IMR-90 (cell line): ENCODE results near the gene ISCU. TPM values are rescaled to one million over a fixed set of nuclear protein-coding genes. Genes with fewer than 3 reads are reported as not detected.

Experiments used
- ATAC-seq: fragments of 200-7000 bp; cut with Tn5 transposase; 2 replicates; pipeline ENCODE4 v1.9.1; 2020; ENCODE audit warnings: low read depth, mild to moderate bottlenecking, moderate library complexity
- BruUV-seq: library from RNA; stranded (reverse); fragments of 400-500 nt; replicated peaks from 2 replicates; lab custom pipeline; 2021; lab: Mats Ljungman, UMichigan
- CTCF ChIA-PET: fragments of 300-600 bp; formaldehyde crosslinking; extraction: SDS; loops from one replicate; lab custom pipeline; 2021; ENCODE audit warnings: antibody characterized with exemption; lab: Yijun Ruan, JAX
- POLR2A ChIA-PET: fragments of 300-600 bp; sonication (Branson Sonifier 250); formaldehyde crosslinking; loops from one replicate; lab custom pipeline; 2022; ENCODE audit warnings: antibody characterized with exemption; ENCODE audit not compliant: unreplicated experiment; lab: Charles Lee
- DNase-seq: peaks from one replicate; pipeline ENCODE4 v3.0.0; 2013
- H2AFZ ChIP-seq: replicated peaks from 2 replicates; pipeline ENCODE3; 2013; ENCODE audit warnings: low read length, mild to moderate bottlenecking; ENCODE audit not compliant: poor library complexity
- H2AK5ac ChIP-seq: 2 replicates; pipeline ENCODE4 v1.6.1; 2013; ENCODE audit warnings: low read depth, low read length, inconsistent platforms
- H2AK9ac ChIP-seq: replicated peaks from 2 replicates; pipeline ENCODE3; 2013; ENCODE audit warnings: mild to moderate bottlenecking, low read depth, low read length, moderate library complexity; ENCODE audit not compliant: poor library complexity
- H2BK120ac ChIP-seq: 2 replicates; pipeline ENCODE4 v1.6.1; 2013; ENCODE audit warnings: low read depth, low read length, inconsistent platforms
- H2BK15ac ChIP-seq: 3 replicates; pipeline ENCODE4 v1.6.1; 2013; ENCODE audit warnings: low read depth, low read length, inconsistent platforms
- H2BK20ac ChIP-seq: 2 replicates; pipeline ENCODE4 v1.6.1; 2013; ENCODE audit warnings: low read depth, mild to moderate bottlenecking, inconsistent platforms, low read length, moderate library complexity
- H2BK5ac ChIP-seq: 2 replicates; pipeline ENCODE4 v1.6.1; 2013; ENCODE audit warnings: mild to moderate bottlenecking, low read depth, low read length, inconsistent platforms; ENCODE audit not compliant: poor library complexity, severe bottlenecking
- H3K14ac ChIP-seq: replicated peaks from 2 replicates; pipeline ENCODE4 v1.6.1; 2013; ENCODE audit warnings: low read depth, low read length, inconsistent platforms
- H3K18ac ChIP-seq: 2 replicates; pipeline ENCODE4 v1.6.1; 2013; ENCODE audit warnings: low read depth, low read length, control low read depth
- H3K23ac ChIP-seq: 2 replicates; pipeline ENCODE4 v1.6.1; 2013; ENCODE audit warnings: low read depth, low read length, inconsistent platforms
- H3K27ac ChIP-seq: 2 replicates; pipeline ENCODE4 v1.5.1; 2013; ENCODE audit warnings: mild to moderate bottlenecking, control low read depth, low read length; ENCODE audit not compliant: insufficient read depth
- H3K27me3 ChIP-seq: 2 replicates; pipeline ENCODE4 v1.6.1; 2013; ENCODE audit warnings: low read length; ENCODE audit not compliant: control insufficient read depth, insufficient read depth
- H3K36me3 ChIP-seq: 2 replicates; pipeline ENCODE4 v1.6.1; 2013; ENCODE audit warnings: low read length, mixed read lengths; ENCODE audit not compliant: control insufficient read depth, insufficient read depth
- H3K4ac ChIP-seq: 2 replicates; pipeline ENCODE4 v1.6.1; 2013; ENCODE audit warnings: low read depth, low read length, inconsistent platforms
- H3K4me1 ChIP-seq: 2 replicates; pipeline ENCODE4 v1.6.1; 2013; ENCODE audit warnings: low read length, mixed read lengths; ENCODE audit not compliant: control insufficient read depth, insufficient read depth
- H3K4me2 ChIP-seq: 2 replicates; pipeline ENCODE4 v1.6.1; 2013; ENCODE audit warnings: low read depth, mild to moderate bottlenecking, control low read depth, low read length, moderate library complexity
- H3K4me3 ChIP-seq: 2 replicates; pipeline ENCODE4 v1.5.1; 2013; ENCODE audit warnings: low read depth, mild to moderate bottlenecking, control low read depth, low read length, moderate library complexity; ENCODE audit not compliant: insufficient read depth
- H3K56ac ChIP-seq: 2 replicates; pipeline ENCODE4 v1.6.1; 2013; ENCODE audit warnings: low read length, inconsistent platforms; ENCODE audit not compliant: insufficient read depth; ENCODE audit errors: extremely low read depth
- H3K79me1 ChIP-seq, 2 experiments: 2 replicates each; pipeline ENCODE4 v1.6.1; 2013; ENCODE audit warnings: low read length in 2 of 2, inconsistent platforms in 1 of 2, low read depth in 1 of 2
- H3K9ac ChIP-seq: 2 replicates; pipeline ENCODE4 v1.6.1; 2013; ENCODE audit warnings: low read depth, low read length, control low read depth
- H3K9me1 ChIP-seq: 2 replicates; pipeline ENCODE4 v1.6.1; 2013; ENCODE audit warnings: low read length, inconsistent platforms; ENCODE audit not compliant: insufficient read depth
- H3K9me3 ChIP-seq: 2 replicates; pipeline ENCODE4 v1.6.1; 2013; ENCODE audit warnings: low read length; ENCODE audit not compliant: control insufficient read depth, insufficient read depth
- H4K20me1 ChIP-seq: 2 replicates; pipeline ENCODE4 v1.6.1; 2013; ENCODE audit warnings: low read length, inconsistent platforms; ENCODE audit not compliant: insufficient read depth
- H4K5ac ChIP-seq: 2 replicates; pipeline ENCODE4 v1.6.1; 2013; ENCODE audit warnings: mild to moderate bottlenecking, low read depth, low read length, control low read depth
- H4K8ac ChIP-seq, 2 experiments: 2 replicates each; pipeline ENCODE4 v1.6.1; 2013; ENCODE audit warnings: low read depth in 2 of 2, low read length in 2 of 2, control low read depth in 1 of 2, inconsistent platforms in 1 of 2
- H4K91ac ChIP-seq: 2 replicates; pipeline ENCODE4 v1.6.1; 2013; ENCODE audit warnings: low read depth, low read length, inconsistent platforms; ENCODE audit not compliant: insufficient read depth
- CEBPB ChIP-seq: IDR thresholded peaks from 2 replicates; pipeline ENCODE4 v1.6.1; 2012; ENCODE audit warnings: low read depth, low read length, improper control_type of control experiment
- CHD1 ChIP-seq: IDR thresholded peaks from 2 replicates; pipeline ENCODE4 v1.6.1; 2012; ENCODE audit warnings: low read depth, low read length, improper control_type of control experiment
- CTCF ChIP-seq: conservative IDR thresholded peaks from 2 replicates; pipeline ENCODE4 v1.5.1; 2012; ENCODE audit warnings: mild to moderate bottlenecking, low read depth, low read length, improper control_type of control experiment
- ELK1 ChIP-seq: fragments of 150-350 bp; IDR thresholded peaks from 2 replicates; pipeline ENCODE4 v1.6.1; 2016; ENCODE audit warnings: low read depth, mild to moderate bottlenecking, low read length, moderate library complexity, borderline replicate concordance
- FOS ChIP-seq: fragments of 150-350 bp; IDR thresholded peaks from 2 replicates; pipeline ENCODE4 v1.6.1; 2016; ENCODE audit warnings: low read depth, low read length
- NFE2L2 ChIP-seq: fragments of 150-350 bp; IDR thresholded peaks from 2 replicates; pipeline ENCODE4 v1.6.1; 2016; ENCODE audit warnings: low read depth, mild to moderate bottlenecking, low read length
- POLR2A ChIP-seq: IDR thresholded peaks from 2 replicates; pipeline ENCODE4 v1.6.1; 2012; ENCODE audit warnings: mild to moderate bottlenecking, low read depth, low read length
- RAD21 ChIP-seq: IDR thresholded peaks from 2 replicates; pipeline ENCODE4 v1.6.1; 2012; ENCODE audit warnings: low read length, improper control_type of control experiment
- RCOR1 ChIP-seq: IDR thresholded peaks from 2 replicates; pipeline ENCODE4 v1.6.1; 2012; ENCODE audit warnings: mild to moderate bottlenecking, low read length, improper control_type of control experiment; ENCODE audit not compliant: insufficient replicate concordance
- SMC3 ChIP-seq: fragments of 150-350 bp; IDR thresholded peaks from 2 replicates; pipeline ENCODE4 v1.6.1; 2016; ENCODE audit warnings: low read depth, mild to moderate bottlenecking, antibody characterized with exemption, low read length, moderate library complexity
- WGBS, 2 experiments: methylation state at CpG; one replicate each; pipeline versions ENCODE4 v1.1.5 to v1.1.7; 2013; ENCODE audit warnings: missing lambda C conversion rate in 2 of 2; ENCODE audit not compliant: insufficient read length in 1 of 2; ENCODE audit errors: extremely low coverage in 2 of 2; 5-methylcytosine and 5-hydroxymethylcytosine counted together
- dilution Hi-C: fragments of 300-500 bp; cut with HindIII; formaldehyde crosslinking; loops from one replicate; pipeline ENCODE4 v1.14.3; 2018; ENCODE audit warnings: low sequenced_read_pairs; ENCODE audit not compliant: unreplicated experiment
- in situ Hi-C: fragments of 300-500 bp; cut with MboI; formaldehyde crosslinking; loops from 3 replicates; pipeline ENCODE4 v1.14.3; 2019; ENCODE audit warnings: low sequenced_read_pairs, inconsistent platforms, mixed read lengths
- intact Hi-C: fragments of 100-400 bp; cut with micrococcal nuclease; formaldehyde crosslinking; loops from 2 replicates; pipeline ENCODE4 v1.10.0; 2022
- polyA plus RNA-seq, 3 experiments: library from polyadenylated mRNA; depleted of rRNA; stranded (reverse); fragments of >200 nt; gene quantifications; 2 replicates each; pipeline ENCODE4 v1.2.3, GENCODE V29; 2012; ENCODE audit warnings: low replicate concordance in 1 of 3
- total RNA-seq: library from RNA; depleted of rRNA; stranded (reverse); fragments of >200 nt; gene quantifications from 2 replicates; pipeline ENCODE4 v1.2.3, GENCODE V29; 2012

The ISCU gene
- total and polyA plus RNA-seq, 2 of the 4 experiments (the other 2 are of a cell fraction): 52.7 to 87.2 TPM

- TF ChIP-seq SMC3 (no peak), FOS (no peak)
Observed at GRCh38 chr12:108589028-108589839, 26.8 kb downstream of the ISCU start (continued).

GRCh38 chr12:108589840-108590229 lies 27.4 kb downstream of the ISCU start:
- no peak overlapping the region for H3K4me2 ChIP-seq
- no peaks in the 10 kb centered on the region for H3K9me1 ChIP-seq
- DNase-seq: no peak
- no peak overlapping the region for H4K5ac ChIP-seq
- no peaks in the 10 kb centered on the region for H3K79me1 ChIP-seq
- peak overlapping the region; percentile 61 for H2AK9ac ChIP-seq
- no peaks in the 10 kb centered on the region for H3K9me3 ChIP-seq
- dilution Hi-C loops (no loop called here), intact Hi-C loops (no loop called here), in situ Hi-C loops (no loop called here)
- H4K91ac ChIP-seq: no peak overlapping the region
- POLR2A ChIA-PET: interaction anchor here (0.7 kb wide), 1 partner anchor 215 kb away, joined by 4 read pairs; no protein-coding TSS in a partner anchor
- no peak overlapping the region for H2AFZ ChIP-seq
- no TSS peak for BruUV-seq
- no peak overlapping the region for H2AK5ac ChIP-seq
- H3K14ac ChIP-seq: no peak overlapping the region
- no peak overlapping the region for H2BK120ac ChIP-seq
- no peak overlapping the region for H3K18ac ChIP-seq
- no CpG with 5 or more reads among the region's 7 CpGs for WGBS, 2 experiments
- no peak overlapping the region for H3K4me3 ChIP-seq
- no peak overlapping the region for H2BK20ac ChIP-seq
- H3K23ac ChIP-seq: no peak overlapping the region
- TF ChIP-seq CTCF (no peak), FOS (no peak), NFE2L2 (no peak), RCOR1 (no peak), RAD21 (no peak), POLR2A (no peak), CHD1 (no peak), CEBPB (no peak), SMC3 (no peak), ELK1 (no peak)
- H2BK5ac ChIP-seq: no peak overlapping the region
- H3K56ac ChIP-seq: no peak overlapping the region
- H3K4me1 ChIP-seq: peaks cover 8% of the 10 kb centered on the region; the same call in 1 of the 2 replicates
- ATAC-seq: no peak
- no peak overlapping the region for H3K4ac ChIP-seq
- no peak overlapping the region for H4K8ac ChIP-seq
- H3K36me3 ChIP-seq: peaks cover 2% of the 10 kb centered on the region; the same call in 1 of the 2 replicates
- CTCF ChIA-PET: no interaction called here
- H3K9ac ChIP-seq: no peak overlapping the region
- peaks cover 5% of the 10 kb centered on the region for H3K27me3 ChIP-seq
- no peak overlapping the region for H3K27ac ChIP-seq
- H2BK15ac ChIP-seq: no peak overlapping the region
- H4K20me1 ChIP-seq: no peaks in the 10 kb centered on the region
